Heart right ventricle (tissue), 16 donors: ENCODE measurements around the gene GNLY. TPM values are rescaled to one million over a fixed set of nuclear protein-coding genes. Genes with fewer than 3 reads are reported as not detected.

Experiments
- ATAC-seq, 8 donors: fragments of 200-7000 bp; cut with Tn5 transposase; one replicate each; pipeline ENCODE4 v1.9.1; 2020; ENCODE audit warnings: mild to moderate bottlenecking in 8 of 8, moderate library complexity in 8 of 8, moderate number of reproducible peaks in 1 of 8
- DNase-seq, 2 donors: peaks; one replicate each; pipeline ENCODE4 v3.0.0-alpha.2; 2020
- H3K27ac ChIP-seq, 10 donors: fragments of 200-600 bp; sonication (generic) in 2 of 10; one replicate each; pipeline versions ENCODE4 v1.5.0 to v1.8.0; 2020 to 2022; ENCODE audit warnings: mild to moderate bottlenecking in 3 of 10
- H3K27me3 ChIP-seq, 7 donors: fragments of 200-600 bp; one replicate each; pipeline ENCODE4 v1.8.0; 2021 to 2022; ENCODE audit warnings: mild to moderate bottlenecking in 2 of 7
- H3K36me3 ChIP-seq, 9 donors: fragments of 200-600 bp; sonication (generic) in 1 of 9; one replicate each; pipeline versions ENCODE4 v1.5.0 to v1.8.0; 2020 to 2022; ENCODE audit warnings: mild to moderate bottlenecking in 2 of 9
- H3K4me1 ChIP-seq, 9 donors: fragments of 200-600 bp; sonication (generic) in 1 of 9; one replicate each; pipeline versions ENCODE4 v1.5.0 to v1.8.0; 2020 to 2022; ENCODE audit warnings: mild to moderate bottlenecking in 4 of 9
- H3K4me3 ChIP-seq, 10 donors: fragments of 200-600 bp; sonication (generic) in 2 of 10; one replicate each; pipeline versions ENCODE4 v1.5.0 to v1.8.0; 2020 to 2022; ENCODE audit warnings: mild to moderate bottlenecking in 7 of 10, moderate library complexity in 2 of 10
- H3K9me3 ChIP-seq, 11 donors: fragments of 200-600 bp in 10 of 11; sonication (generic) in 2 of 11; one replicate each; pipeline versions ENCODE4 v1.5.0 to v1.8.0; 2013 to 2022; ENCODE audit warnings: mild to moderate bottlenecking in 2 of 11, control low read depth in 1 of 11, moderate library complexity in 1 of 11
- CTCF ChIP-seq, 9 donors: fragments of 200-600 bp; sonication (generic) in 2 of 9; IDR thresholded peaks; one replicate each; pipeline versions ENCODE4 v1.5.0 to v1.8.0; 2021 to 2022; ENCODE audit warnings: antibody characterized with exemption in 9 of 9, mild to moderate bottlenecking in 5 of 9, moderate library complexity in 1 of 9
- WGBS, 2 donors: extraction: QIAGEN DNeasy Blood & Tissue Kit; methylation state at CpG; one replicate each; pipeline ENCODE4 v1.1.7; 2013; ENCODE audit warnings: inconsistent platforms in 1 of 2; 5-methylcytosine and 5-hydroxymethylcytosine counted together
- intact Hi-C, 10 donors: fragments of 100-400 bp; cut with DNase I; formaldehyde crosslinking; loops; one replicate each; pipeline versions ENCODE4 v1.11.1 to v1.14.2; 2022
- polyA plus RNA-seq, 2 donors: library from polyadenylated mRNA; stranded (reverse); fragments of 200-250 nt; gene quantifications; one replicate each; pipeline ENCODE4 v1.2.3, GENCODE V29; 2013
- total RNA-seq, 10 donors: library from RNA; stranded (reverse); fragmentation: NEBNext Ultra II Directional in 3 of 10; extraction: Animal tissue kit (Norgen Biotek cat#: 25700) in 3 of 10; gene quantifications; one replicate each; pipeline versions ENCODE4 v1.2.1 to v1.2.4, GENCODE V29; 2021 to 2023
- donor health status: Arrhythmogenic right ventricular cardiomyopathy.
- donor health status: ischemic (EF 13 %, LVEDD 7.1; RV severe dilation, severe dysfunction).
- donor health status: healthy with polysubstance abuse.
- donor health status: DM: no; HTN: yes; CAD: no.
- donor health status: DM: no; HTN: no; CAD: no.
- donor health status: ischemic (EF 25% LVEDD 6.9; RV normal size, moderate dysfunction).
- donor health status: ischemic (EF 25% LVEDD 5.7; RV mildly dilated, moderate dysfunction).
- donor health status: healthy.
- donor health status: DM: yes; HTN: yes; CAD: no.
- donor health status: Ischemic cardiomyopathy.
- donor health status: ischemic (EF 35%, LVEDD 5.7; RV mildly dilated, moderate dysfunction).
- donor health status: nonischemic (EF 11% LVEDD 7.7; RV severe dilation, severe dysfunction).
- donor health status: DM: yes; HTN: yes; CAD: no.
- donor health status: PGD.
- donor health status: ischemic (EF 29% LVEDD 5.4; RV normal size, mild dysfunction).
- donor health status: nonischemic (EF 23%, LVEDD 6.1; RV moderate dilation, normal function).

GNLY gene
- total and polyA plus RNA-seq, 12 donors = 0.17 to 43.2 (median 1.2) TPM

- intact Hi-C loops = loop anchor here in 4 of 10 donors (10.0 kb wide), 3 partner anchors 46 to 364 kb away; no protein-coding TSS in a partner anchor
- peaks cover 0 to 4% (median 0%) of the 10 kb centered on the region in 11 donors for H3K9me3 ChIP-seq
- no peaks in the 10 kb centered on the region for H3K27me3 ChIP-seq
- peaks cover 0 to 39% (median 16%) of the 10 kb centered on the region in 9 donors for H3K4me1 ChIP-seq
- 91% methylated on average over 1 of the region's 1 CpG for WGBS, 2 donors
- no peak for DNase-seq
- no peak overlapping the region for H3K4me3 ChIP-seq
- ATAC-seq = no peak
- H3K36me3 ChIP-seq = no peaks in the 10 kb centered on the region
- H3K27ac ChIP-seq = no peak overlapping the region
- TF ChIP-seq CTCF (IDR thresholded peaks at IDR 0.05) = no peak
Measured at GRCh38 chr2:85720533-85720932, 26.4 kb downstream of the GNLY start.

DNA sequence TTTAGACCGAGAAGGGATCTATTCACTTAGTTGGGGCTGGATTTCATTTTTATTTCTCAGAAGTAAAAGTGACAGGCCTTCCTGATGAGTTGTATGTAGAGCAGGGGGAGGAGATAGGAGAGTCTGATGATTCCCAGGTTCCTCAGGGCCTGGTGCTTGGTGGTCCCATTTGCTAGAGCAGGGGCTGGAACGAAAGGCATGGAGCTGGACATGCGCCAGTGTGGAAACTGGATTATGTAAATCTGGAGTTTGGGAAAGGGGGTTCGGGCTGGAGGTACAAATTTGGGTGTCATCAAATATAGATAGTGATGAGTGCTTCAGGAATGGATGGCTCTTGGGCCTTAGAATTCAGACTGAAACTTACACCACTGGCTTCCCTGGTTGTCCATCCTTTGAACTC is 27.5 kb downstream of the GNLY start:
- Histone ChIP-seq H3K4me1 (peaks cover 0 to 39% (median 17%) of the 10 kb centered on the region in 9 donors), H3K9me3 (peaks cover 0 to 4% (median 0%) of the 10 kb centered on the region in 11 donors), H3K27me3 (no peaks in the 10 kb centered on the region), H3K36me3 (no peaks in the 10 kb centered on the region), H3K27ac (no peak overlapping the region), H3K4me3 (no peak overlapping the region)
- no peak for DNase-seq
- ATAC-seq = no peak
- intact Hi-C loops = loop anchor here in 4 of 10 donors (10.0 kb wide), 3 partner anchors 47 to 363 kb away; no protein-coding TSS in a partner anchor
- 93 to 95% methylated on average over 4 of the region's 4 CpGs for WGBS, 2 donors
- no peak for TF ChIP-seq CTCF (IDR thresholded peaks at IDR 0.05)

DNA sequence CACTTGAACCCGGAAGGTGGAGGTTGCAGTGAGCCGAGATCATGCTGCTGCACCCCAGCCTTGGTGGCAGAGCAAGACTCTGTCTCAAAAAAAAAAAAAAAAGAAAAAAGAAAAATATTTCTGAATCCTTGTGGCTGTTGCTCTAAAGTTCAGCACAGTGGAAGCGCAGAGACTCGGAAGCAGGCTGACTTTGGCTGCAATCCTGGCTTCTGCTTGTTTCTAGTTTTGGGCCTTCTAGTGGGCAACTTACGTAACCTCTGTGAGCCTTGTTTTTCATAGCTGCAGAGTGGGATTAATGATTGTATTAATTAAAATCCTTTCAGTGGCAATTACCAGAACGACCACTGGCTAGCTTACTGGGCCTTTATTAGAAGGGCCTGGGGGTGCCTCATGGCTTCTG is 28.4 kb downstream of the GNLY start:
- peaks cover 0 to 4% (median 0%) of the 10 kb centered on the region in 11 donors for H3K9me3 ChIP-seq
- peaks cover 0 to 48% (median 16%) of the 10 kb centered on the region in 9 donors for H3K4me1 ChIP-seq
- no peak for ATAC-seq
- no peak for TF ChIP-seq CTCF (IDR thresholded peaks at IDR 0.05)
- no peak for DNase-seq
- no peaks in the 10 kb centered on the region for H3K27me3 ChIP-seq
- intact Hi-C loops = loop anchor here in 4 of 10 donors (10.0 kb wide), 3 partner anchors 48 to 362 kb away; no protein-coding TSS in a partner anchor
- no peak overlapping the region for H3K27ac ChIP-seq
- 95% methylated on average over 6 of the region's 6 CpGs for WGBS, 2 donors
- no peaks in the 10 kb centered on the region for H3K36me3 ChIP-seq
- no peak overlapping the region for H3K4me3 ChIP-seq

GRCh38 chr2:85723707-85724360 is 29.7 kb downstream of the GNLY start:
- Histone ChIP-seq H3K4me3 (no peak overlapping the region), H3K27me3 (no peaks in the 10 kb centered on the region), H3K9me3 (peaks cover 0 to 4% (median 0%) of the 10 kb centered on the region in 11 donors), H3K4me1 (peaks cover 0 to 61% (median 28%) of the 10 kb centered on the region in 9 donors), H3K27ac (peak overlapping the region in 1 of 10 donors; percentile 17), H3K36me3 (no peaks in the 10 kb centered on the region)
- WGBS, 2 donors = 97 to 98% methylated on average over 2 of the region's 2 CpGs
- TF ChIP-seq CTCF (IDR thresholded peaks at IDR 0.05) = no peak
- no peak for DNase-seq
- intact Hi-C loops = loop anchor here in 4 of 10 donors (10.0 kb wide), 3 partner anchors 49 to 361 kb away; no protein-coding TSS in a partner anchor
- ATAC-seq = no peak
